Stimulated activated CD4-positive, alpha-beta T cell treated with anti-CD3 and anti-CD28 coated beads, Interleukin-12 subunit alpha, Interleukin-12 subunit beta, amount 100 ng/mL, for 24 hours (primary cell): Measurements from ENCODE around the gene FRZB.
"Not testable (repeated sequence)": the region's sequence is repeated elsewhere in the genome, so short reads cannot be mapped to it uniquely, and the experiment has no call there.

Source experiments
- DNase-seq, 2 experiments: peaks; one replicate each; pipeline ENCODE4 v3.0.0-alpha.2; 2020; ENCODE audit warnings: low read depth in 2 of 2

Gene FRZB

GRCh38 chr2:182890773-182891378, 24.4 kb upstream of the FRZB start:
- no peak for DNase-seq

GRCh38 chr2:182890305-182890704, 23.9 kb upstream of the FRZB start:
- DNase-seq: no peak

- DNase-seq: no peak
Observed at GRCh38 chr2:182887753-182888415, 21.4 kb upstream of the FRZB start.

GRCh38 chr2:182887093-182887492, 20.7 kb upstream of the FRZB start:
- no peak for DNase-seq

GRCh38 chr2:182885771-182886170, 19.3 kb upstream of the FRZB start:
- no peak for DNase-seq

GRCh38 chr2:182883451-182883850, 17.0 kb upstream of the FRZB start:
- no peak for DNase-seq

GRCh38 chr2:182880100-182880499, 13.7 kb upstream of the FRZB start:
- not testable (repeated sequence) for DNase-seq

- not testable (repeated sequence) for DNase-seq
Observed at GRCh38 chr2:182876653-182877052, 10.2 kb upstream of the FRZB start.

- no peak for DNase-seq
Observed at GRCh38 chr2:182870227-182870626, 3.8 kb upstream of the FRZB start.

GRCh38 chr2:182868054-182868796, 1.8 kb upstream of the FRZB start:
- DNase-seq: no peak

- DNase-seq: no peak
Observed at GRCh38 chr2:182867426-182868053, 1.1 kb upstream of the FRZB start.

- no peak for DNase-seq
Observed at GRCh38 chr2:182866095-182866460, 359 bp downstream of the FRZB start.

GRCh38 chr2:182864949-182865570, 1.4 kb downstream of the FRZB start:
- DNase-seq: no peak

- no peak for DNase-seq
Observed at GRCh38 chr2:182863642-182864041, 2.8 kb downstream of the FRZB start.

GRCh38 chr2:182862091-182862490, 4.3 kb downstream of the FRZB start:
- DNase-seq: no peak

GRCh38 chr2:182860858-182861257, 5.6 kb downstream of the FRZB start:
- no peak for DNase-seq

GRCh38 chr2:182858671-182859070, 7.8 kb downstream of the FRZB start:
- no peak for DNase-seq

GRCh38 chr2:182855376-182855775, 11.1 kb downstream of the FRZB start:
- no peak for DNase-seq

- no peak for DNase-seq
Observed at GRCh38 chr2:182854375-182855105, 11.9 kb downstream of the FRZB start.

- DNase-seq: no peak
Observed at GRCh38 chr2:182852801-182853200, 13.6 kb downstream of the FRZB start.

- no peak for DNase-seq
Observed at GRCh38 chr2:182852090-182852489, 14.3 kb downstream of the FRZB start.
